Keratinocyte (primary cell): Measurements from ENCODE around the gene KIAA1958. TPM values are rescaled to one million over a fixed set of nuclear protein-coding genes. Genes with fewer than 3 reads are reported as not detected.

Source experiments
- DNase-seq: peaks from one replicate; pipeline ENCODE4 v3.0.0-alpha.2; 2011; ENCODE audit warnings: low read depth, missing footprints, low spot score
- FAIRE-seq: peaks from 2 replicates; lab custom pipeline; 2011; peaks lifted over from hg19 to GRCh38; lab: Jason Lieb, UNC
- H2AFZ ChIP-seq: 2 replicates; pipeline ENCODE4 v1.6.0; 2012; ENCODE audit warnings: low read length, control low read depth, inconsistent platforms; ENCODE audit not compliant: control insufficient read depth
- H3K27ac ChIP-seq: 2 replicates; pipeline ENCODE4 v1.5.1; 2011; ENCODE audit warnings: low read length; ENCODE audit not compliant: control insufficient read depth, insufficient read depth
- H3K27me3 ChIP-seq: 3 replicates; pipeline ENCODE4 v1.6.0; 2011; ENCODE audit warnings: low read length; ENCODE audit not compliant: control insufficient read depth, insufficient read depth; ENCODE audit errors: extremely low read depth
- H3K36me3 ChIP-seq, 2 experiments: 2 replicates in 1 of 2; 3 replicates in 1 of 2; pipeline ENCODE4 v1.5.1; 2011; ENCODE audit warnings: low read length in 2 of 2, mild to moderate bottlenecking in 1 of 2; ENCODE audit not compliant: control insufficient read depth in 2 of 2, insufficient read depth in 2 of 2; ENCODE audit errors: extremely low read depth in 1 of 2
- H3K4me1 ChIP-seq: 3 replicates; pipeline ENCODE4 v1.5.1; 2011; ENCODE audit warnings: low read length; ENCODE audit not compliant: control insufficient read depth, insufficient read depth; ENCODE audit errors: extremely low read depth
- H3K4me2 ChIP-seq: 3 replicates; pipeline ENCODE4 v1.6.0; 2011; ENCODE audit warnings: low read depth, low read length; ENCODE audit not compliant: control insufficient read depth, insufficient read depth; ENCODE audit errors: extremely low read depth
- H3K4me3 ChIP-seq, 3 experiments: fragments of 200-600 bp in 1 of 3; sonication (generic) in 1 of 3; 2 replicates in 2 of 3; 3 replicates in 1 of 3; pipeline ENCODE4 v1.5.1; 2011 to 2016; ENCODE audit warnings: low read length in 3 of 3, mild to moderate bottlenecking in 3 of 3, control low read depth in 2 of 3, inconsistent platforms in 1 of 3, low read depth in 1 of 3, mixed read lengths in 1 of 3, mixed run types in 1 of 3, moderate library complexity in 1 of 3; ENCODE audit not compliant: control insufficient read depth in 2 of 3, insufficient read depth in 2 of 3; ENCODE audit errors: extremely low read depth in 1 of 3
- H3K79me2 ChIP-seq: 2 replicates; pipeline ENCODE4 v1.6.0; 2012; ENCODE audit warnings: low read length; ENCODE audit not compliant: control insufficient read depth, insufficient read depth
- H3K9ac ChIP-seq: 3 replicates; pipeline ENCODE4 v1.6.0; 2011; ENCODE audit warnings: low read length; ENCODE audit not compliant: control insufficient read depth, insufficient read depth; ENCODE audit errors: extremely low read depth
- H3K9me1 ChIP-seq: 3 replicates; pipeline ENCODE4 v1.6.0; 2011; ENCODE audit warnings: low read length; ENCODE audit not compliant: control insufficient read depth, insufficient read depth; ENCODE audit errors: extremely low read depth
- H3K9me3 ChIP-seq: 2 replicates; pipeline ENCODE4 v1.5.1; 2012; ENCODE audit warnings: low read depth, low read length; ENCODE audit not compliant: control insufficient read depth
- H4K20me1 ChIP-seq: 3 replicates; pipeline ENCODE4 v1.6.0; 2011; ENCODE audit warnings: low read length; ENCODE audit not compliant: control insufficient read depth, insufficient read depth; ENCODE audit errors: extremely low read depth
- EZH2 ChIP-seq: IDR thresholded peaks from one replicate; pipeline ENCODE4 v1.6.1; 2012; ENCODE audit warnings: inconsistent platforms, mild to moderate bottlenecking, low read length, moderate library complexity
- dilution Hi-C: fragments of 300-500 bp; cut with MboI; formaldehyde crosslinking; loops from one replicate; pipeline ENCODE4 v1.7.0; 2020; ENCODE audit warnings: low sequenced_read_pairs; ENCODE audit not compliant: extremely low pct_ligation_motif_present
- polyA plus RNA-seq, 5 experiments: library from polyadenylated mRNA; depleted of rRNA in 3 of 5; stranded (reverse) in 3 of 5; stranded (forward) in 1 of 5; unstranded in 1 of 5; fragments of >200 nt; gene quantifications; 1 replicate in 1 of 5; 2 replicates in 3 of 5; 3 replicates in 1 of 5; pipeline versions ENCODE4 v1.2.1 to v1.2.3, GENCODE V29; 2011 to 2012; ENCODE audit warnings: missing spikeins in 2 of 5, low read depth in 1 of 5, low replicate concordance in 1 of 5
- TF ChIP-seq, protein P1 (sequence below), 3 experiments: IDR thresholded peaks in 1 of 3; conservative IDR thresholded peaks in 1 of 3; optimal IDR thresholded peaks in 1 of 3; 2 replicates in 2 of 3; 3 replicates in 1 of 3; pipeline versions ENCODE3 to v1.5.1; 2011; ENCODE audit warnings: low read length in 3 of 3, mild to moderate bottlenecking in 3 of 3, moderate library complexity in 2 of 3, control low read depth in 1 of 3, inconsistent platforms in 1 of 3; ENCODE audit not compliant: insufficient read depth in 2 of 3; ENCODE audit errors: extremely low read depth in 1 of 3

The KIAA1958 gene
- polyA plus RNA-seq, 1 donor (not counting 4 experiments of a cell fraction or from before 2014, with no cell fraction given): 0.84 TPM

DNA sequence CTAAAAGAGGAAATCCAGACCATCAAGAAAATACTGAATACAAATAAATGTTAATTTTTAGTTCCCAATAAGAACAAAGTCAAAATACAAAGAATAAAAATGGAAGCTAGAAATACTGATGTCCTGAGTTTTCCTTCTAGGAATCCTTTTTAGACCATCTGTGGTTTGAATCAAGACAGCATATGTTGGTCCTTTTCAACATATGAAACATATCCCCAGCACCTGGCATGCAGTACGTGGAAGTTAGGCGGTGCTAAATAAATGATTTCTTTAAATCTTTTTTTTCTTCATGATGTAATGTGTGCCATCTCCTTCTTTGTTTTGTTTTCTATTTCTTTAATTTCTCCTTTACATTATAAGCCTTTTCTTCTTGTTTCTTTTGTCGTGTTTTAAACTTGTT is 34.0 kb downstream of the KIAA1958 start:
- no peak overlapping the region for H3K27ac ChIP-seq
- H2AFZ ChIP-seq: no peak overlapping the region
- no peaks in the 10 kb centered on the region for H3K9me1 ChIP-seq
- dilution Hi-C loops: no loop called here
- H3K4me3 ChIP-seq: no peak overlapping the region
- no peaks in the 10 kb centered on the region for H3K4me1 ChIP-seq
- TF ChIP-seq, protein P1, sequence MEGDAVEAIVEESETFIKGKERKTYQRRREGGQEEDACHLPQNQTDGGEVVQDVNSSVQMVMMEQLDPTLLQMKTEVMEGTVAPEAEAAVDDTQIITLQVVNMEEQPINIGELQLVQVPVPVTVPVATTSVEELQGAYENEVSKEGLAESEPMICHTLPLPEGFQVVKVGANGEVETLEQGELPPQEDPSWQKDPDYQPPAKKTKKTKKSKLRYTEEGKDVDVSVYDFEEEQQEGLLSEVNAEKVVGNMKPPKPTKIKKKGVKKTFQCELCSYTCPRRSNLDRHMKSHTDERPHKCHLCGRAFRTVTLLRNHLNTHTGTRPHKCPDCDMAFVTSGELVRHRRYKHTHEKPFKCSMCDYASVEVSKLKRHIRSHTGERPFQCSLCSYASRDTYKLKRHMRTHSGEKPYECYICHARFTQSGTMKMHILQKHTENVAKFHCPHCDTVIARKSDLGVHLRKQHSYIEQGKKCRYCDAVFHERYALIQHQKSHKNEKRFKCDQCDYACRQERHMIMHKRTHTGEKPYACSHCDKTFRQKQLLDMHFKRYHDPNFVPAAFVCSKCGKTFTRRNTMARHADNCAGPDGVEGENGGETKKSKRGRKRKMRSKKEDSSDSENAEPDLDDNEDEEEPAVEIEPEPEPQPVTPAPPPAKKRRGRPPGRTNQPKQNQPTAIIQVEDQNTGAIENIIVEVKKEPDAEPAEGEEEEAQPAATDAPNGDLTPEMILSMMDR (optimal IDR thresholded peaks at IDR 0.05 in 1 of 3, IDR thresholded peaks at IDR 0.05 in 1 of 3, conservative IDR thresholded peaks at IDR 0.05 in 1 of 3; ENCODE audit: extremely low read depth in 1 of 3, insufficient read depth in 2 of 3, low read length in 3 of 3): no peak
- no peak for TF ChIP-seq EZH2
- no peaks in the 10 kb centered on the region for H3K36me3 ChIP-seq
- H3K9ac ChIP-seq: no peak overlapping the region
- H4K20me1 ChIP-seq: no peaks in the 10 kb centered on the region
- H3K79me2 ChIP-seq: no peaks in the 10 kb centered on the region
- no peak for FAIRE-seq
- H3K9me3 ChIP-seq: no peaks in the 10 kb centered on the region
- no peak overlapping the region for H3K4me2 ChIP-seq
- H3K27me3 ChIP-seq: no peaks in the 10 kb centered on the region
- DNase-seq: no peak

- no peaks in the 10 kb centered on the region for H3K9me3 ChIP-seq
- H3K79me2 ChIP-seq: no peaks in the 10 kb centered on the region
- H3K4me2 ChIP-seq: no peak overlapping the region
- H3K27ac ChIP-seq: no peak overlapping the region
- no peaks in the 10 kb centered on the region for H3K36me3 ChIP-seq
- H3K27me3 ChIP-seq: no peaks in the 10 kb centered on the region
- H3K4me3 ChIP-seq: no peak overlapping the region
- FAIRE-seq: no peak
- DNase-seq: no peak
- no peak overlapping the region for H2AFZ ChIP-seq
- dilution Hi-C loops: no loop called here
- no peaks in the 10 kb centered on the region for H3K4me1 ChIP-seq
- H4K20me1 ChIP-seq: no peaks in the 10 kb centered on the region
- TF ChIP-seq, protein P1 (optimal IDR thresholded peaks at IDR 0.05 in 1 of 3, IDR thresholded peaks at IDR 0.05 in 1 of 3, conservative IDR thresholded peaks at IDR 0.05 in 1 of 3; ENCODE audit: extremely low read depth in 1 of 3, insufficient read depth in 2 of 3, low read length in 3 of 3): no peak
- TF ChIP-seq EZH2: no peak
- no peak overlapping the region for H3K9ac ChIP-seq
- no peaks in the 10 kb centered on the region for H3K9me1 ChIP-seq
Measured at GRCh38 chr9:112526973-112527372, 40.3 kb downstream of the KIAA1958 start.
